H9 (cell line): ENCODE data around the gene TCEA3. TPM values are rescaled to one million over a fixed set of nuclear protein-coding genes. Genes with fewer than 3 reads are reported as not detected.

Experiments
- DNase-seq: peaks from one replicate; pipeline ENCODE4 v3.0.0-alpha.2; 2017
- H2AFZ ChIP-seq: one replicate; pipeline ENCODE4 v1.6.1; 2013; ENCODE audit warnings: mild to moderate bottlenecking, low read length, control low read depth, moderate library complexity
- H2AK5ac ChIP-seq: 2 replicates; pipeline ENCODE4 v1.6.1; 2013; ENCODE audit warnings: low read length, control low read depth, mixed read lengths; ENCODE audit not compliant: insufficient read length
- H2BK120ac ChIP-seq: one replicate; pipeline ENCODE4 v1.6.1; 2013; ENCODE audit warnings: low read depth, mild to moderate bottlenecking, low read length, control low read depth, inconsistent platforms; ENCODE audit not compliant: poor library complexity, severe bottlenecking
- H2BK12ac ChIP-seq: 2 replicates; pipeline ENCODE4 v1.6.1; 2013; ENCODE audit warnings: low read length, control low read depth, mixed read lengths, low read depth; ENCODE audit not compliant: insufficient read length
- H2BK15ac ChIP-seq: 2 replicates; pipeline ENCODE4 v1.6.1; 2013; ENCODE audit warnings: low read depth, low read length, control low read depth
- H2BK20ac ChIP-seq: one replicate; pipeline ENCODE4 v1.6.1; 2013; ENCODE audit warnings: low read depth, mild to moderate bottlenecking, low read length, control low read depth, inconsistent platforms; ENCODE audit not compliant: poor library complexity, severe bottlenecking
- H2BK5ac ChIP-seq: 2 replicates; pipeline ENCODE4 v1.6.1; 2013; ENCODE audit warnings: low read length, control low read depth, mixed read lengths; ENCODE audit not compliant: insufficient read length
- H3K14ac ChIP-seq: 2 replicates; pipeline ENCODE4 v1.6.1; 2013; ENCODE audit warnings: low read length, control low read depth; ENCODE audit not compliant: insufficient read depth
- H3K18ac ChIP-seq: 2 replicates; pipeline ENCODE4 v1.6.1; 2013; ENCODE audit warnings: low read depth, mild to moderate bottlenecking, mixed read lengths, low read length, control low read depth; ENCODE audit not compliant: insufficient read length
- H3K23ac ChIP-seq: 2 replicates; pipeline ENCODE4 v1.6.1; 2013; ENCODE audit warnings: low read length, control low read depth, mixed read lengths, low read depth; ENCODE audit not compliant: insufficient read length
- H3K23me2 ChIP-seq: 2 replicates; pipeline ENCODE4 v1.6.1; 2013; ENCODE audit warnings: low read depth, mild to moderate bottlenecking, mixed read lengths, low read length, control low read depth; ENCODE audit not compliant: insufficient read length, poor library complexity, severe bottlenecking
- H3K27ac ChIP-seq: 2 replicates; pipeline ENCODE4 v1.5.1; 2013; ENCODE audit warnings: low read length, control low read depth, mixed read lengths, low read depth; ENCODE audit not compliant: insufficient read length
- H3K27me3 ChIP-seq: 2 replicates; pipeline ENCODE4 v1.6.1; 2013; ENCODE audit warnings: low read length, control low read depth, inconsistent platforms; ENCODE audit not compliant: insufficient read depth
- H3K4ac ChIP-seq: 2 replicates; pipeline ENCODE4 v1.6.1; 2013; ENCODE audit warnings: low read depth, mild to moderate bottlenecking, control low read depth, inconsistent platforms, low read length, moderate library complexity
- H3K4me1 ChIP-seq: 2 replicates; pipeline ENCODE4 v1.6.1; 2013; ENCODE audit warnings: low read length, control low read depth, inconsistent platforms; ENCODE audit not compliant: insufficient read depth
- H3K4me2 ChIP-seq: 2 replicates; pipeline ENCODE4 v1.6.1; 2013; ENCODE audit warnings: low read length, control low read depth, mixed read lengths; ENCODE audit not compliant: insufficient read length, insufficient read depth
- H3K56ac ChIP-seq: 2 replicates; pipeline ENCODE4 v1.6.1; 2013; ENCODE audit warnings: low read depth, mild to moderate bottlenecking, mixed read lengths, low read length, control low read depth; ENCODE audit not compliant: insufficient read length
- H3K79me1 ChIP-seq: 2 replicates; pipeline ENCODE4 v1.6.1; 2013; ENCODE audit warnings: low read depth, mild to moderate bottlenecking, moderate library complexity, low read length, control low read depth, inconsistent platforms; ENCODE audit not compliant: insufficient read depth, poor library complexity, severe bottlenecking
- H3K79me2 ChIP-seq: 2 replicates; pipeline ENCODE4 v1.6.1; 2013; ENCODE audit warnings: low read length, control low read depth, inconsistent platforms; ENCODE audit not compliant: insufficient read depth
- H3K9ac ChIP-seq: 2 replicates; pipeline ENCODE4 v1.6.1; 2013; ENCODE audit warnings: low read length, control low read depth, mixed read lengths; ENCODE audit not compliant: insufficient read length; ENCODE audit errors: extremely low read depth
- H3K9me3 ChIP-seq: one replicate; pipeline ENCODE4 v1.6.1; 2013; ENCODE audit warnings: low read depth, low read length, inconsistent platforms; ENCODE audit not compliant: control insufficient read depth
- H3T11ph ChIP-seq: one replicate; pipeline ENCODE4 v1.6.1; 2013; ENCODE audit warnings: mild to moderate bottlenecking, low read length, control low read depth, inconsistent platforms
- H4K20me1 ChIP-seq: one replicate; pipeline ENCODE4 v1.6.1; 2013; ENCODE audit not compliant: control insufficient read depth, insufficient read length, insufficient read depth
- H4K5ac ChIP-seq: 2 replicates; pipeline ENCODE4 v1.6.1; 2013; ENCODE audit warnings: low read depth, mild to moderate bottlenecking, mixed read lengths, low read length, control low read depth; ENCODE audit not compliant: insufficient read length
- H4K8ac ChIP-seq: replicated peaks from 2 replicates; pipeline ENCODE4 v1.6.1; 2013; ENCODE audit warnings: low read length, control low read depth, mixed read lengths, low read depth; ENCODE audit not compliant: insufficient read length
- H4K91ac ChIP-seq: 2 replicates; pipeline ENCODE4 v1.6.1; 2013; ENCODE audit warnings: low read depth, mild to moderate bottlenecking, moderate library complexity, mixed read lengths, low read length, control low read depth; ENCODE audit not compliant: insufficient read length
- H3K27ac Mint-ChIP-seq, 3 experiments: 2 replicates in 2 of 3; 3 replicates in 1 of 3; pipeline ENCODE4 v1.8.0; 2020 to 2021; ENCODE audit warnings: mixed read lengths in 3 of 3, mild to moderate bottlenecking in 1 of 3, moderate library complexity in 1 of 3
- H3K27me3 Mint-ChIP-seq: 2 replicates; pipeline ENCODE4 v1.8.0; 2021; ENCODE audit warnings: low read depth, mild to moderate bottlenecking, moderate library complexity, mixed read lengths
- H3K36me3 Mint-ChIP-seq, 3 experiments: 2 replicates in 2 of 3; 3 replicates in 1 of 3; pipeline ENCODE4 v1.8.0; 2020 to 2021; ENCODE audit warnings: low read depth in 3 of 3, mixed read lengths in 3 of 3; ENCODE audit not compliant: insufficient read depth in 1 of 3
- H3K4me1 Mint-ChIP-seq, 2 experiments: 2 replicates each; pipeline ENCODE4 v1.8.0; 2020; ENCODE audit warnings: mixed read lengths in 2 of 2
- H3K4me3 Mint-ChIP-seq, 2 experiments: 2 replicates in 1 of 2; 3 replicates in 1 of 2; pipeline ENCODE4 v1.8.0; 2020 to 2021; ENCODE audit warnings: mild to moderate bottlenecking in 2 of 2, mixed read lengths in 2 of 2, moderate library complexity in 1 of 2
- H3K9me3 Mint-ChIP-seq, 2 experiments: 2 replicates in 1 of 2; 3 replicates in 1 of 2; pipeline ENCODE4 v1.8.0; 2020; ENCODE audit warnings: mild to moderate bottlenecking in 2 of 2, mixed read lengths in 2 of 2, moderate library complexity in 1 of 2
- WGBS: extraction: QIAGEN DNeasy Blood & Tissue Kit; methylation state at CpG from one replicate; pipeline ENCODE4 v1.1.7; 2013; ENCODE audit warnings: missing lambda C conversion rate, low lambda C conversion rate, mixed read lengths; ENCODE audit not compliant: insufficient read length; ENCODE audit errors: extremely low coverage; 5-methylcytosine and 5-hydroxymethylcytosine counted together
- total RNA-seq: library from RNA; stranded (reverse); gene quantifications from 2 replicates; pipeline ENCODE4 v1.2.1, GENCODE V29; 2021
- TF ChIP-seq, protein P1 (sequence below): fragments of 200-600 bp; sonication (generic); conservative IDR thresholded peaks from 3 replicates; pipeline ENCODE4 v1.8.0; 2021; ENCODE audit warnings: antibody characterized with exemption, mild to moderate bottlenecking

The TCEA3 gene
- total RNA-seq, 1 experiment from 2014 or later = 0.37 TPM

GRCh38 chr1:23438545-23438944, 14.0 kb upstream of the TCEA3 start:
- H4K5ac ChIP-seq = no peak overlapping the region
- H2AFZ ChIP-seq = no peak overlapping the region
- H3K4me3 Mint-ChIP-seq = no peak overlapping the region
- H3K23me2 ChIP-seq = no peaks in the 10 kb centered on the region
- no peaks in the 10 kb centered on the region for H3K9me3 Mint-ChIP-seq
- H2BK15ac ChIP-seq = no peak overlapping the region
- WGBS = no CpG with 5 or more reads among the region's 8 CpGs
- H2BK120ac ChIP-seq = no peak overlapping the region
- no peaks in the 10 kb centered on the region for H3K4me1 ChIP-seq
- no peak overlapping the region for H3K4me2 ChIP-seq
- no peak overlapping the region for H3K27ac ChIP-seq
- no peaks in the 10 kb centered on the region for H3K79me1 ChIP-seq
- no peak overlapping the region for H3K27ac Mint-ChIP-seq
- no peak overlapping the region for H3K23ac ChIP-seq
- H3K27me3 ChIP-seq = no peaks in the 10 kb centered on the region
- no peak overlapping the region for H4K8ac ChIP-seq
- H3K18ac ChIP-seq = no peak overlapping the region
- H3K4me1 Mint-ChIP-seq = peaks cover 0 to 5% of the 10 kb centered on the region in 2 experiments; a peak in 2 of 4 replicates
- H3K4ac ChIP-seq = no peak overlapping the region
- no peak overlapping the region for H3K56ac ChIP-seq
- H2AK5ac ChIP-seq = no peak overlapping the region
- no peak overlapping the region for H2BK20ac ChIP-seq
- no peaks in the 10 kb centered on the region; the same call in none of the 2 replicates for H3K27me3 Mint-ChIP-seq
- peaks cover 22 to 42% (median 27%) of the 10 kb centered on the region in 3 experiments; a peak in 6 of 7 replicates for H3K36me3 Mint-ChIP-seq
- no peak for DNase-seq
- TF ChIP-seq, protein P1, sequence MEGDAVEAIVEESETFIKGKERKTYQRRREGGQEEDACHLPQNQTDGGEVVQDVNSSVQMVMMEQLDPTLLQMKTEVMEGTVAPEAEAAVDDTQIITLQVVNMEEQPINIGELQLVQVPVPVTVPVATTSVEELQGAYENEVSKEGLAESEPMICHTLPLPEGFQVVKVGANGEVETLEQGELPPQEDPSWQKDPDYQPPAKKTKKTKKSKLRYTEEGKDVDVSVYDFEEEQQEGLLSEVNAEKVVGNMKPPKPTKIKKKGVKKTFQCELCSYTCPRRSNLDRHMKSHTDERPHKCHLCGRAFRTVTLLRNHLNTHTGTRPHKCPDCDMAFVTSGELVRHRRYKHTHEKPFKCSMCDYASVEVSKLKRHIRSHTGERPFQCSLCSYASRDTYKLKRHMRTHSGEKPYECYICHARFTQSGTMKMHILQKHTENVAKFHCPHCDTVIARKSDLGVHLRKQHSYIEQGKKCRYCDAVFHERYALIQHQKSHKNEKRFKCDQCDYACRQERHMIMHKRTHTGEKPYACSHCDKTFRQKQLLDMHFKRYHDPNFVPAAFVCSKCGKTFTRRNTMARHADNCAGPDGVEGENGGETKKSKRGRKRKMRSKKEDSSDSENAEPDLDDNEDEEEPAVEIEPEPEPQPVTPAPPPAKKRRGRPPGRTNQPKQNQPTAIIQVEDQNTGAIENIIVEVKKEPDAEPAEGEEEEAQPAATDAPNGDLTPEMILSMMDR = no peak
- no peak overlapping the region for H2BK5ac ChIP-seq
- H3K14ac ChIP-seq = no peak overlapping the region
- H2BK12ac ChIP-seq = no peak overlapping the region
- H3T11ph ChIP-seq = no peak overlapping the region
- H4K91ac ChIP-seq = no peak overlapping the region
- H3K9ac ChIP-seq = no peak overlapping the region
- no peaks in the 10 kb centered on the region for H3K9me3 ChIP-seq
- H3K79me2 ChIP-seq = no peaks in the 10 kb centered on the region
- no peaks in the 10 kb centered on the region for H4K20me1 ChIP-seq
